Glutamatergic neuron (in vitro differentiated cells): ENCODE data around the gene MBTPS1. TPM values are rescaled to one million over a fixed set of nuclear protein-coding genes. Genes with fewer than 3 reads are reported as not detected.

Experiments
- DNase-seq: peaks from one replicate; pipeline ENCODE4 v3.0.0; 2022
- H3K27ac Mint-ChIP-seq: one replicate; pipeline ENCODE4 v1.8.0; 2020; ENCODE audit warnings: mild to moderate bottlenecking, mixed read lengths, inconsistent platforms; ENCODE audit not compliant: unreplicated experiment
- H3K27me3 Mint-ChIP-seq: one replicate; pipeline ENCODE4 v1.8.0; 2020; ENCODE audit warnings: mild to moderate bottlenecking, moderate library complexity, mixed read lengths, inconsistent platforms; ENCODE audit not compliant: unreplicated experiment
- H3K36me3 Mint-ChIP-seq: one replicate; pipeline ENCODE4 v1.8.0; 2020; ENCODE audit warnings: mild to moderate bottlenecking, mixed read lengths, inconsistent platforms; ENCODE audit not compliant: unreplicated experiment
- H3K4me1 Mint-ChIP-seq: one replicate; pipeline ENCODE4 v1.8.0; 2020; ENCODE audit warnings: mild to moderate bottlenecking, low read depth, mixed read lengths, inconsistent platforms; ENCODE audit not compliant: unreplicated experiment
- H3K4me3 Mint-ChIP-seq: one replicate; pipeline ENCODE4 v1.8.0; 2020; ENCODE audit warnings: mild to moderate bottlenecking, mixed read lengths, inconsistent platforms; ENCODE audit not compliant: unreplicated experiment
- H3K9me3 Mint-ChIP-seq: one replicate; pipeline ENCODE4 v1.8.0; 2020; ENCODE audit warnings: mild to moderate bottlenecking, moderate library complexity, mixed read lengths, inconsistent platforms; ENCODE audit not compliant: unreplicated experiment
- total RNA-seq: library from RNA; stranded (reverse); fragmentation: NEBNext Ultra II Directional; extraction: Animal tissue kit (Norgen Biotek cat#: 25700); gene quantifications from one replicate; pipeline ENCODE4 v1.2.1, GENCODE V29; 2021; ENCODE audit not compliant: unreplicated experiment
- TF ChIP-seq, protein P1 (sequence below): fragments of 200-600 bp; sonication (generic); IDR thresholded peaks from one replicate; pipeline ENCODE4 v1.5.0; 2021; ENCODE audit not compliant: partially characterized antibody, unreplicated experiment

Gene MBTPS1
- total RNA-seq, 1 donor from 2014 or later, result 105 TPM

DNA sequence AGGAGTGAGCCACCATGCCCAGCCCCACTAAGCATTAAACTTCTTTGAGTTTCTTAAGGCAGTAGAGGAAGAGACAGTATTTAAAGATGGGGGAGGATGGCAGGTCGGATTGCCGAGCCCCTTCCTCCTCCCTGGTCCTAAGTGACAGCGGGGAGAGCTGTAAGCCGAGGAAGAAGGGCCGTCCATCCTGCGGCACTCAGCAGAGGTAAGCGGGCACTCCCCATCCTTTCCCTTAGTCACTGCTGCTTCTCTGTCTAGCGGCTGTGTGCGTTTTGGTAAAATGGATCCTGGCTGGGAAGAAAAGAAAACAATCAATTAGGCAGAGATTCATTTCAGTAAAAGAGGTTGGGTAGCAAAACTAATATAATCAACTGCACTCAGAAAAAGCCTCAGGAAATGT lies 42.3 kb upstream of the MBTPS1 start:
- no peaks in the 10 kb centered on the region for H3K27me3 Mint-ChIP-seq
- no peak overlapping the region for H3K4me3 Mint-ChIP-seq
- peaks cover 4% of the 10 kb centered on the region for H3K4me1 Mint-ChIP-seq
- DNase-seq, result no peak
- no peak overlapping the region for H3K27ac Mint-ChIP-seq
- H3K9me3 Mint-ChIP-seq, result no peaks in the 10 kb centered on the region
- no peaks in the 10 kb centered on the region for H3K36me3 Mint-ChIP-seq
- TF ChIP-seq, protein P1, sequence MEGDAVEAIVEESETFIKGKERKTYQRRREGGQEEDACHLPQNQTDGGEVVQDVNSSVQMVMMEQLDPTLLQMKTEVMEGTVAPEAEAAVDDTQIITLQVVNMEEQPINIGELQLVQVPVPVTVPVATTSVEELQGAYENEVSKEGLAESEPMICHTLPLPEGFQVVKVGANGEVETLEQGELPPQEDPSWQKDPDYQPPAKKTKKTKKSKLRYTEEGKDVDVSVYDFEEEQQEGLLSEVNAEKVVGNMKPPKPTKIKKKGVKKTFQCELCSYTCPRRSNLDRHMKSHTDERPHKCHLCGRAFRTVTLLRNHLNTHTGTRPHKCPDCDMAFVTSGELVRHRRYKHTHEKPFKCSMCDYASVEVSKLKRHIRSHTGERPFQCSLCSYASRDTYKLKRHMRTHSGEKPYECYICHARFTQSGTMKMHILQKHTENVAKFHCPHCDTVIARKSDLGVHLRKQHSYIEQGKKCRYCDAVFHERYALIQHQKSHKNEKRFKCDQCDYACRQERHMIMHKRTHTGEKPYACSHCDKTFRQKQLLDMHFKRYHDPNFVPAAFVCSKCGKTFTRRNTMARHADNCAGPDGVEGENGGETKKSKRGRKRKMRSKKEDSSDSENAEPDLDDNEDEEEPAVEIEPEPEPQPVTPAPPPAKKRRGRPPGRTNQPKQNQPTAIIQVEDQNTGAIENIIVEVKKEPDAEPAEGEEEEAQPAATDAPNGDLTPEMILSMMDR, result no peak

DNA sequence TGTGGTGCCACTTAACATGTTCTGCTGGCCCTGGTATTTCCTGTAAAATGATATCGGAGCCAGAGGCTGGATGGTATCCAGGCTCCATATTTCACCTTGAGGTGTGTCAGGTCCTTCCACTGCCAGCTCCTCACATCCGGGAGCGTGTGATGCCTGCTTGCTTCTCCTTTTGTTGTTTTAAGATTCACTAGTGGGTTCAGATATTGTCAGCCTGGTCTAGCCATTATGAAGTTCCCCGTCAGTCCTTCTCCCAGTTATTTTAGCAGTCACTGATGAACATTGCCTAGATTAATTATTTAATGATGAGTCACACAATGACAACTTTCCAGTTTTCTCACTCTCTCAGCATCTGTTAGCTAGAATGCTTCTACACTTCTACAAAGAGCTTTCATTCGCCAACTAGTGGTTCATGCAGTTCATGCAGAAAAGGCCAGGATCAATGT lies 39.6 kb upstream of the MBTPS1 start:
- Mint-ChIP-seq H3K9me3 (no peaks in the 10 kb centered on the region), H3K27ac (no peak overlapping the region), H3K27me3 (no peaks in the 10 kb centered on the region), H3K4me1 (peaks cover 4% of the 10 kb centered on the region), H3K4me3 (no peak overlapping the region), H3K36me3 (no peaks in the 10 kb centered on the region)
- no peak for DNase-seq
- TF ChIP-seq, protein P1, result no peak

DNA sequence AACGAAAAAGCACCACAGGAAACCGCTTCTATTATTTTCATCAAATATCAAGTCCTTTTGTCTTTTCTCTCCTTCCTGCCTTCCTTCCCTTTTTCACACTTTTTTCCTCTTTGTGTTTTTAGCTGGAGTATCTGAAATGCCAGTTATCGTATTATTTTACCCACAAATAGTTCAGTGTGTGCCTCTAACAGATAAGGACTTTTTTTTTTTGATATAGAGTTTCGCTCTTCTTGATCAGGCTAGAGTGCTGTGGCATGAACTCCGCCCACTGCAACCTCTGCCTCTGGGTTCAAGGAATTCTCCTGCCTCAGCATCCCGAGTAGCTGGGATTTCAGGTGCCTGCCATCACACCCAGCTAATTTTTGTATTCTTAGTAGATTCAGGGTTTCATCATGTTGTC lies 39.0 kb upstream of the MBTPS1 start:
- no peaks in the 10 kb centered on the region for H3K27me3 Mint-ChIP-seq
- H3K27ac Mint-ChIP-seq, result no peak overlapping the region
- H3K4me3 Mint-ChIP-seq, result no peak overlapping the region
- no peaks in the 10 kb centered on the region for H3K9me3 Mint-ChIP-seq
- H3K4me1 Mint-ChIP-seq, result peaks cover 4% of the 10 kb centered on the region
- TF ChIP-seq, protein P1, result no peak
- DNase-seq, result no peak
- H3K36me3 Mint-ChIP-seq, result no peaks in the 10 kb centered on the region

DNA sequence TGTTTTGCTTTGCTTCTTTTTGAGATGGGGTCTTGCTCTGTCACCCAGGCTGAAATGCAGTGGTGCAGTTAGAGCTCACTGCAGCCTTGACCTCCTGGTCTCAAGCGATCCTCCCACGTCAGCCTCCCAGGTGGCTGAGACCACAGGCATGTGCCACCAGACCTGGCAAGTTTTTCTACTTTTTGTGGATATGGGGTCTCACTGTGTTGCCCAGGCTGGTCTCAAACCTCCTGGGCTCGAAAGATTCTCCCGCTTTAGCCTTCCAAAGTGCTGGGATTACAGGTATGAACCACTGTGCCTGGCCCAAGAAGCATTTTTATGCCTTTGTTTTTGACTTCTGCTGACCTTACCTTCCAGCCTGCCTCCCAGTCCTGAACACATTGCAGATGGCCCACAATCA lies 38.5 kb upstream of the MBTPS1 start:
- DNase-seq, result no peak

DNA sequence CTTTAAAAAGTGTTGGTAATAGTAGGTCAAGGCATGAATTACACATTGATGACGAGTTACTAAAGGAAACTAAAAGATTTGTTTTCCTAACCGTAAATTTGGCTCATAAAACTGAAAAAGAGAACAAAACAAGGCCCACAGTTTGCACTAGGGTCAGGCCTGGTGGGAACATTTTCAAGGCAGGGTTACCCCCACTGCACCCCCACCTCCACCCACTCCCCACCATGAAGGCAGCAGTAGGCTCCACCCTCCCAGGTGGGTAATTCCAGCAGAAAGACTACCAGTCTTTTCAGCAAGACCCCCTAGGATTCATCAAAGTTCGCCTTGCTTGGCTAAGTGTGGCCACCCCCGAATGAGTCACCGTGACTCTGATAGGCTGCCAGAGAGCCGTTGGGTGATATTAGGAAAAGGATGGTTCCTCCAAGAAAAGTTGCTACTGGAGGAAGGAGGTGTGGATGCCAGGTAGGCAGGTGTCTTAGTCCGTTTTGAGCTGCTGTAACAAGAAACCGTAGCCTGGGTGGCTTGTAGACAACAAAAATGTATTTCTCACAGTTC lies 37.0 kb upstream of the MBTPS1 start:
- Mint-ChIP-seq H3K4me1 (peaks cover 4% of the 10 kb centered on the region), H3K9me3 (no peaks in the 10 kb centered on the region), H3K27ac (no peak overlapping the region), H3K27me3 (no peaks in the 10 kb centered on the region), H3K36me3 (no peaks in the 10 kb centered on the region), H3K4me3 (no peak overlapping the region)
- no peak for DNase-seq
- TF ChIP-seq, protein P1, result no peak

More for the DNA sequence above, 38.5 kb upstream of the MBTPS1 start:
- Mint-ChIP-seq H3K4me1 (peaks cover 4% of the 10 kb centered on the region), H3K4me3 (no peak overlapping the region), H3K27ac (no peak overlapping the region), H3K27me3 (no peaks in the 10 kb centered on the region), H3K9me3 (no peaks in the 10 kb centered on the region), H3K36me3 (no peaks in the 10 kb centered on the region)
- TF ChIP-seq, protein P1, result no peak
